MM.1S (cell line): Measurements from ENCODE around the gene TSPAN33.

Experiments used
- EZH2 ChIP-seq: fragments of 300-600 bp; sonication (generic); optimal IDR thresholded peaks from 2 replicates; pipeline ENCODE3; 2017; ENCODE audit warnings: low read depth, mild to moderate bottlenecking, antibody characterized with exemption, low read length, mixed read lengths
- TF ChIP-seq, protein P1 (sequence below): fragments of 300-600 bp; sonication (generic); IDR thresholded peaks from 2 replicates; pipeline ENCODE4 v1.5.1; 2016; ENCODE audit warnings: antibody characterized with exemption, low read length, mixed read lengths

DNA sequence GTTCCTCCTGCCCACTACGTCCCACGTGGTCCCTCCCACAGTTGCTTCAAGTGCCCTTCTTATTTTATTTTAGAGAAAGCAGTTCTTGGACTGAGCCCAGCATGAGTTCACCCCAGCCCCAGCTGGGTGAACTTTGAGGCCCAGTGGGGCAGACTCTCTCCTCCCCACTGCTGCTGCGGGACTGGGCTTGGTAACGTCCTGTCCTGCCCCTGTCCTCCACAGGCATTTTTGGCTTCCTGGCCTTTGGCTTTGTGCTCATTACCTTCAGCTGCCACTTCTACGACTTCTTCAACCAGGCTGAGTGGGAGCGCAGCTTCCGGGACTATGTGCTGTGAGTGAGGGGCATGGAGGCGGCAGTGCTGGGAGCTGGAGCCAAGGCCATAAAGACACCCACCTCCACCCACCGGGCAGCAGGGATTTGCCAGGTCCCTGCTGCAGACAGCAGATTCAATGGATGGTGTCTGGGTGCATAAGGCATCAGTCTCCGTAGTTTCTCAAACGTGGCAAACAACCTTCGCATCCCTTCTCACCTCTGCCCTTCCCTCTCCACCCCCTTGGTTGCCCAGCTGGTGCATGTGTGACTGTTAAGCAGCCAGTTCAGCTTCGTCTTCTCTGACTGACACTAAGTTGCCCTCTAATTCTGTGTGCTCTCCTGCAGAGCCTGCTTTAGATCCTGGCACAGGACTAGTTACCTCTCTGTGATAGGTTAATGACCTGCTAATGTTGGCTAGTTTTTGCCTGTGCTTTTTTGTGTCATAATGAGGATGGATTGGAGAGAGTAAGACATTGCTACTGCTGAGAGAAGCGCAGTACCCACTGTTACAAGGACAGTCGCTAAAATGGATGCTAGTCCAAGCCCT lies 64.8 kb downstream of the TSPAN33 start:
- TF ChIP-seq, protein P1, sequence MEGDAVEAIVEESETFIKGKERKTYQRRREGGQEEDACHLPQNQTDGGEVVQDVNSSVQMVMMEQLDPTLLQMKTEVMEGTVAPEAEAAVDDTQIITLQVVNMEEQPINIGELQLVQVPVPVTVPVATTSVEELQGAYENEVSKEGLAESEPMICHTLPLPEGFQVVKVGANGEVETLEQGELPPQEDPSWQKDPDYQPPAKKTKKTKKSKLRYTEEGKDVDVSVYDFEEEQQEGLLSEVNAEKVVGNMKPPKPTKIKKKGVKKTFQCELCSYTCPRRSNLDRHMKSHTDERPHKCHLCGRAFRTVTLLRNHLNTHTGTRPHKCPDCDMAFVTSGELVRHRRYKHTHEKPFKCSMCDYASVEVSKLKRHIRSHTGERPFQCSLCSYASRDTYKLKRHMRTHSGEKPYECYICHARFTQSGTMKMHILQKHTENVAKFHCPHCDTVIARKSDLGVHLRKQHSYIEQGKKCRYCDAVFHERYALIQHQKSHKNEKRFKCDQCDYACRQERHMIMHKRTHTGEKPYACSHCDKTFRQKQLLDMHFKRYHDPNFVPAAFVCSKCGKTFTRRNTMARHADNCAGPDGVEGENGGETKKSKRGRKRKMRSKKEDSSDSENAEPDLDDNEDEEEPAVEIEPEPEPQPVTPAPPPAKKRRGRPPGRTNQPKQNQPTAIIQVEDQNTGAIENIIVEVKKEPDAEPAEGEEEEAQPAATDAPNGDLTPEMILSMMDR: no peak
- no peak for TF ChIP-seq EZH2
